Common myeloid progenitor, CD34-positive (primary cell): ENCODE measurements around the gene RBMS1.

ENCODE experiments used
- CTCF ChIA-PET: fragments of 350-600 bp; sonication (Branson Sonifier 250); formaldehyde crosslinking; loops from one replicate; lab custom pipeline; 2021; ENCODE audit warnings: antibody characterized with exemption; lab: Charles Lee
- POLR2A ChIA-PET: fragments of 350-600 bp; sonication (Branson Sonifier 250); formaldehyde crosslinking; loops from one replicate; lab custom pipeline; 2021; ENCODE audit warnings: antibody characterized with exemption; lab: Charles Lee
- DNase-seq, 3 donors: peaks; one replicate each; pipeline versions ENCODE4 v3.0.0 to v3.0.0-alpha.2; 2013
- H3K27ac ChIP-seq, 2 experiments: 1 replicate in 1 of 2; 2 replicates in 1 of 2; pipeline ENCODE4 v1.7.0; 2013; ENCODE audit warnings: inconsistent platforms in 2 of 2, low read length in 2 of 2, mild to moderate bottlenecking in 2 of 2, low read depth in 1 of 2, moderate library complexity in 1 of 2; ENCODE audit not compliant: severe bottlenecking in 2 of 2, insufficient read depth in 1 of 2, poor library complexity in 1 of 2
- H3K27me3 ChIP-seq, 5 experiments: replicated peaks in 2 of 5; 1 replicate in 3 of 5; 2 replicates in 2 of 5; pipeline versions ENCODE4 v1.6.1 to v1.7.0; 2013; ENCODE audit warnings: low read length in 4 of 5, mild to moderate bottlenecking in 2 of 5, moderate library complexity in 2 of 5, inconsistent platforms in 1 of 5; ENCODE audit not compliant: insufficient read depth in 5 of 5, control insufficient read depth in 4 of 5
- H3K36me3 ChIP-seq, 4 experiments: 1 replicate in 2 of 4; 2 replicates in 2 of 4; pipeline versions ENCODE4 v1.6.1 to v1.7.0; 2013; ENCODE audit warnings: low read length in 3 of 4, control low read depth in 1 of 4, mild to moderate bottlenecking in 1 of 4; ENCODE audit not compliant: control insufficient read depth in 4 of 4, insufficient read depth in 4 of 4
- H3K4me1 ChIP-seq, 4 experiments: 1 replicate in 3 of 4; 2 replicates in 1 of 4; pipeline versions ENCODE4 v1.6.1 to v1.7.1; 2013; ENCODE audit warnings: low read length in 3 of 4, mild to moderate bottlenecking in 3 of 4, control low read depth in 1 of 4, inconsistent platforms in 1 of 4, moderate library complexity in 1 of 4; ENCODE audit not compliant: control insufficient read depth in 4 of 4, insufficient read depth in 4 of 4; ENCODE audit errors: control extremely low read depth in 1 of 4
- H3K4me3 ChIP-seq, 7 experiments: 1 replicate in 4 of 7; 2 replicates in 3 of 7; pipeline versions ENCODE4 v1.5.1 to v1.7.0; 2013; ENCODE audit warnings: mild to moderate bottlenecking in 7 of 7, low read length in 6 of 7, moderate library complexity in 6 of 7, inconsistent platforms in 2 of 7, low read depth in 2 of 7, control low read depth in 1 of 7; ENCODE audit not compliant: insufficient read depth in 4 of 7, control insufficient read depth in 1 of 7; ENCODE audit errors: extremely low read depth in 1 of 7
- H3K9me3 ChIP-seq, 5 experiments: 1 replicate in 4 of 5; 2 replicates in 1 of 5; pipeline versions ENCODE4 v1.6.1 to v1.7.1; 2013; ENCODE audit warnings: low read length in 4 of 5, mild to moderate bottlenecking in 2 of 5, inconsistent platforms in 1 of 5, low read depth in 1 of 5, moderate library complexity in 1 of 5; ENCODE audit not compliant: control insufficient read depth in 4 of 5, insufficient read depth in 2 of 5; ENCODE audit errors: control extremely low read depth in 1 of 5
- WGBS: methylation state at CpG from one replicate; pipeline ENCODE4 v1.1.5; 2013; ENCODE audit not compliant: insufficient coverage; 5-methylcytosine and 5-hydroxymethylcytosine counted together

RBMS1 gene

GRCh38 chr2:160310118-160310828, 183.3 kb downstream of the RBMS1 start:
- Histone ChIP-seq H3K36me3 (peaks cover 2 to 30% (median 7%) of the 10 kb centered on the region in 4 experiments), H3K4me1 (no peaks in the 10 kb centered on the region), H3K27me3 (no peaks in the 10 kb centered on the region), H3K27ac (no peak overlapping the region), H3K4me3 (no peak overlapping the region), H3K9me3 (no peaks in the 10 kb centered on the region)
- DNase-seq: no peak
- WGBS: 90% methylated on average over 4 of the region's 8 CpGs
- CTCF ChIA-PET: interaction anchor here (1.6 kb wide), 1 partner anchor 40 kb away, joined by 3 read pairs; no protein-coding TSS in a partner anchor
- POLR2A ChIA-PET: no interaction called here

- DNase-seq: no peak
- no peaks in the 10 kb centered on the region for H3K4me1 ChIP-seq
Measured at GRCh38 chr2:160309585-160309984, 184.0 kb downstream of the RBMS1 start.

GRCh38 chr2:160308915-160309314, 184.7 kb downstream of the RBMS1 start:
- ChIA-PET POLR2A (no interaction called here), CTCF (interaction anchor here (0.7 to 1.6 kb wide), 4 partner anchors 9 to 686 kb away, joined by 3 read pairs; no protein-coding TSS in a partner anchor)
- Histone ChIP-seq H3K27ac (no peak overlapping the region), H3K9me3 (no peaks in the 10 kb centered on the region), H3K4me3 (no peak overlapping the region), H3K4me1 (no peaks in the 10 kb centered on the region), H3K27me3 (no peaks in the 10 kb centered on the region), H3K36me3 (peaks cover 3 to 33% (median 7%) of the 10 kb centered on the region in 4 experiments)
- 86% methylated on average over 1 of the region's 5 CpGs for WGBS
- DNase-seq: no peak

More at GRCh38 chr2:160309585-160309984, 184.0 kb downstream of the RBMS1 start:
- CTCF ChIA-PET: interaction anchor here (1.0 to 1.6 kb wide), 3 partner anchors 8 to 685 kb away, joined by 3 read pairs; no protein-coding TSS in a partner anchor
- Histone ChIP-seq H3K4me3 (no peak overlapping the region), H3K27ac (no peak overlapping the region), H3K36me3 (peaks cover 3 to 30% (median 7%) of the 10 kb centered on the region in 4 experiments), H3K27me3 (no peaks in the 10 kb centered on the region), H3K9me3 (no peaks in the 10 kb centered on the region)
- POLR2A ChIA-PET: no interaction called here

GRCh38 chr2:160308476-160308875, 185.1 kb downstream of the RBMS1 start:
- Histone ChIP-seq H3K4me3 (no peak overlapping the region), H3K27ac (no peak overlapping the region), H3K36me3 (peaks cover 3 to 37% (median 9%) of the 10 kb centered on the region in 4 experiments), H3K9me3 (no peaks in the 10 kb centered on the region), H3K27me3 (no peaks in the 10 kb centered on the region), H3K4me1 (no peaks in the 10 kb centered on the region)
- ChIA-PET CTCF (interaction anchor here (0.7 to 1.6 kb wide), 3 partner anchors 15 to 686 kb away, joined by 3 read pairs; no protein-coding TSS in a partner anchor), POLR2A (no interaction called here)
- WGBS: 100% methylated on average over 1 of the region's 3 CpGs
- DNase-seq: no peak

DNA sequence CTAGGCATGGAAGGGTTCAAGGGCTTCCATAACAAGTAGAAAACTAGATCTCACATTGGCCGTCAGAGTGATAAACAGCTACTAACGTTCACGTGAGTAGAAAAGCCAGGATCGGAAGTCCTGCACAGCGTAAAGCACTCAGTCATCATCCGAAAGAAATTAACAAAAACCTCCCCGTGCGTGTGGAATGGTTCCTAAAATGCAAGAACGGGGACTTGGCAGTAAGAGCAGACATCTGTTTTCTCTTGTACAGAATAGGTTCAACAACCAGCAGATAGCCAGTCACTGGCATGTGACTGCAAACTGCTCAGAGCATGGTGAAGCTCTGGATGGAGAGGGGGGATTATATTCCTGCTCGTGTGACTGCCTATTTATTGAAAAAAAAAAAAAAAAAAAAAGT, 186.6 kb downstream of the RBMS1 start:
- WGBS: 98% methylated on average over 9 of the region's 10 CpGs
- H3K27ac ChIP-seq: no peak overlapping the region
- H3K27me3 ChIP-seq: no peaks in the 10 kb centered on the region
- no peaks in the 10 kb centered on the region for H3K4me1 ChIP-seq
- peaks cover 6 to 32% (median 12%) of the 10 kb centered on the region in 4 experiments for H3K36me3 ChIP-seq
- no peak overlapping the region for H3K4me3 ChIP-seq
- POLR2A ChIA-PET: no interaction called here
- CTCF ChIA-PET: interaction anchor here (1.2 kb wide), 1 partner anchor 13 kb away, joined by 3 read pairs; no protein-coding TSS in a partner anchor
- DNase-seq: no peak
- no peaks in the 10 kb centered on the region for H3K9me3 ChIP-seq

- Histone ChIP-seq H3K27ac (no peak overlapping the region), H3K36me3 (peaks cover 11 to 26% (median 15%) of the 10 kb centered on the region in 4 experiments), H3K4me3 (no peak overlapping the region), H3K27me3 (no peaks in the 10 kb centered on the region), H3K9me3 (no peaks in the 10 kb centered on the region), H3K4me1 (no peaks in the 10 kb centered on the region)
- POLR2A ChIA-PET: no interaction called here
- no peak for DNase-seq
- CTCF ChIA-PET: interaction anchor here (0.7 to 3.6 kb wide), 3 partner anchors 12 to 18 kb away, joined by 3 to 11 read pairs (median 5); no protein-coding TSS in a partner anchor
- WGBS: 97% methylated on average over 4 of the region's 4 CpGs
Measured at GRCh38 chr2:160305081-160305750, 188.4 kb downstream of the RBMS1 start.

GRCh38 chr2:160303527-160303926, 190.1 kb downstream of the RBMS1 start:
- Histone ChIP-seq H3K4me3 (no peak overlapping the region), H3K9me3 (no peaks in the 10 kb centered on the region), H3K4me1 (no peaks in the 10 kb centered on the region), H3K27me3 (no peaks in the 10 kb centered on the region), H3K27ac (no peak overlapping the region), H3K36me3 (peaks cover 14 to 31% (median 20%) of the 10 kb centered on the region in 4 experiments)
- POLR2A ChIA-PET: no interaction called here
- 100% methylated on average over 1 of the region's 3 CpGs for WGBS
- DNase-seq: no peak
- CTCF ChIA-PET: interaction anchor here (0.9 to 3.6 kb wide), 4 partner anchors 14 to 691 kb away, joined by 3 to 11 read pairs (median 3); no protein-coding TSS in a partner anchor
